OCI-M1 (cell line): ENCODE measurements around the gene RNF183.

Experiments
- DNase-seq: peaks from one replicate; lab custom pipeline; 2025; lab: John Stamatoyannopoulos, UW

The RNF183 gene

GRCh38 chr9:113302792-113303418 is at the start of gene RNF183:
TSS of gene RNF183 (minus strand) at chr9:113303376. CDS start at chr9:113298184, 5,192 bp downstream.
- DNase-seq = no peak

- DNase-seq = no peak
Observed at GRCh38 chr9:113352411-113352810, 49.2 kb upstream of the RNF183 start.

- DNase-seq = no peak
Observed at GRCh38 chr9:113352006-113352405, 48.8 kb upstream of the RNF183 start.

- DNase-seq = no peak
Observed at GRCh38 chr9:113350937-113351336, 47.8 kb upstream of the RNF183 start.

- no peak for DNase-seq
Observed at GRCh38 chr9:113350107-113350661, 47.0 kb upstream of the RNF183 start.

- no peak for DNase-seq
Observed at GRCh38 chr9:113349445-113350094, 46.4 kb upstream of the RNF183 start, which contains the start of gene BSPRY. TSS of gene BSPRY (plus strand) at chr9:113349541. CDS start at chr9:113349580, 39 bp downstream.

- no peak for DNase-seq
Observed at GRCh38 chr9:113349066-113349444, 45.9 kb upstream of the RNF183 start.

GRCh38 chr9:113348437-113348836 is 45.3 kb upstream of the RNF183 start:
- no peak for DNase-seq

GRCh38 chr9:113345671-113346070 is 42.5 kb upstream of the RNF183 start:
- DNase-seq = peak; percentile 43

GRCh38 chr9:113345190-113345589 is 42.0 kb upstream of the RNF183 start:
- DNase-seq = peak; percentile 43

GRCh38 chr9:113343732-113344231 is 40.6 kb upstream of the RNF183 start:
- peak; percentile 93 for DNase-seq

GRCh38 chr9:113341712-113342410 is 38.7 kb upstream of the RNF183 start:
- peak; percentile 45 for DNase-seq

- peak; percentile 93 for DNase-seq
Observed at GRCh38 chr9:113340011-113340699, 37.0 kb upstream of the RNF183 start, which contains the start of gene WDR31. TSS of gene WDR31 (minus strand) at chr9:113340275. CDS start at chr9:113332022, 8,253 bp downstream.

GRCh38 chr9:113337714-113338113 is 34.5 kb upstream of the RNF183 start:
- no peak for DNase-seq

GRCh38 chr9:113331780-113332179 is 28.6 kb upstream of the RNF183 start:
- DNase-seq = no peak

- DNase-seq = no peak
Observed at GRCh38 chr9:113328045-113328782, 25.0 kb upstream of the RNF183 start.

- no peak for DNase-seq
Observed at GRCh38 chr9:113326230-113326629, 23.1 kb upstream of the RNF183 start.

- no peak for DNase-seq
Observed at GRCh38 chr9:113322671-113323070, 19.5 kb upstream of the RNF183 start.

- DNase-seq = no peak
Observed at GRCh38 chr9:113320051-113320450, 16.9 kb upstream of the RNF183 start.

GRCh38 chr9:113319054-113319453 is 15.9 kb upstream of the RNF183 start:
- DNase-seq = no peak

- DNase-seq = no peak
Observed at GRCh38 chr9:113317777-113318176, 14.6 kb upstream of the RNF183 start.
